ENCODE data around the gene AVEN.
"Not testable (repeated sequence)": the region's sequence is repeated elsewhere in the genome, so short reads cannot be mapped to it uniquely, and the experiment has no call there.

The AVEN gene, protein sequence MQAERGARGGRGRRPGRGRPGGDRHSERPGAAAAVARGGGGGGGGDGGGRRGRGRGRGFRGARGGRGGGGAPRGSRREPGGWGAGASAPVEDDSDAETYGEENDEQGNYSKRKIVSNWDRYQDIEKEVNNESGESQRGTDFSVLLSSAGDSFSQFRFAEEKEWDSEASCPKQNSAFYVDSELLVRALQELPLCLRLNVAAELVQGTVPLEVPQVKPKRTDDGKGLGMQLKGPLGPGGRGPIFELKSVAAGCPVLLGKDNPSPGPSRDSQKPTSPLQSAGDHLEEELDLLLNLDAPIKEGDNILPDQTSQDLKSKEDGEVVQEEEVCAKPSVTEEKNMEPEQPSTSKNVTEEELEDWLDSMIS

DNA sequence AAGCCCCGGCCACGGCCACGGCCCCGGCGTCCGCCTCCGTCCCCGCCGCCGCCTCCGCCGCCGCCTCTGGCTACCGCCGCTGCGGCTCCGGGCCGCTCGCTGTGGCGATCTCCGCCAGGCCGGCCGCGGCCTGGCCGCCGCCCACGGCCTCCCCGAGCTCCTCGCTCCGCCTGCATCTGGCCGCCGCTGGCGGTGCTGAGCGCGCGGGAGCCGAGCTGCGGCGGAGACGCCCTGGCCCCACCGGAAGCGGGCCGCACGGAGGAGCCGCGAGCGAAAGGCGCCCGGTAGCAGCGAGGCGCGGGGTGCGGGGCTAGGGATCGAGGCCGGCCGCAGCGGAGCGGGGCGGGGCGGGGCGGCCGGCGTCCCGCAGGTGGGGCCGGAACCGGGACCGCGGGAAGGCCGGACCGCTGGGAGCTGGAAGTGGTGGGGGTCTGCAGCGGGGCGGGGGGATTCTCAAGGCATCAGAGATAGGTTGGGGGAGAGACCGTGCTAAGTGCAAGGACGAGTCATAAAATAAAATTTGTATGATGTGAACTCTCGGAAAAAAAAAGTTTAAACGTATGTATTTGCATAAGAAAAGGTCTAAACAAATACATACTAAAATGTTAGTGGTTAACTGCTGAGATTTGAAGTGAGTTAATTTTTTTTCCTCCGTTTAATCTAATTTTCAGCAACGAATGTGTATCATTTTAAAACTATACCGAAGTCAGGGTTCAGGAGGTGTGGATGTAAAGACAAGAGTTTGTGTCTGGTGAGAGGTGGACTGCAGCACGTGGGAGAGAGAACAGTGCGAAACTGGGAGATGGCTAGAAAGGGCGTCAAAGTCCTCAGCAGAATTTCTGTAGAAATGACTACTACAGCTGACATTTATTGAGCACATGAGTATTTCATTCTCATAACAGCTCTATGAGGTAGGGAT, at the start of gene AVEN:
AVEN (minus strand) TSS at position 334 of the 919 bp plus-strand sequence; CDS start at position 176, 158 bp downstream.
- DNase-seq (ENCODE audit: low read depth, low spot score), result no peak

DNA sequence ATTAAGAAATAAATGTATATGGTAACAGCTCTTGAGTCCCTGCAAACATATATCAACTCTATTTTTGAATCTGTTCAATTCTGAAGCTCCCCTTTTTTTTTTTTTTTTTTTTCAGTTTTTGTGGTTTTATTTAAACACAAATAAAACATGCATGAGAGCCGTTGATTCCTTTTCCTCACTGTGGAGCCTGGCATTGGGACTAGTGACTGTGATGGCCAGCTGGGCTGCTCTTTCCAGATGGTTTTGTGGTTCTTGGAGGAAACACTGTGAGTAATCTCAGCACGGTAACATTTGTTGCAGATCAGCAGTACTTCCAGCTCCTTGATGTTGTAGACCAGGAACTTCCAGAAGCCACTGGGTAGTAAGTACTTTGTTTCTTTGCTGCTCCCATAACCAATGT, 46.7 kb upstream of the AVEN start:
- no peak for DNase-seq (ENCODE audit: low read depth, low spot score)

DNA sequence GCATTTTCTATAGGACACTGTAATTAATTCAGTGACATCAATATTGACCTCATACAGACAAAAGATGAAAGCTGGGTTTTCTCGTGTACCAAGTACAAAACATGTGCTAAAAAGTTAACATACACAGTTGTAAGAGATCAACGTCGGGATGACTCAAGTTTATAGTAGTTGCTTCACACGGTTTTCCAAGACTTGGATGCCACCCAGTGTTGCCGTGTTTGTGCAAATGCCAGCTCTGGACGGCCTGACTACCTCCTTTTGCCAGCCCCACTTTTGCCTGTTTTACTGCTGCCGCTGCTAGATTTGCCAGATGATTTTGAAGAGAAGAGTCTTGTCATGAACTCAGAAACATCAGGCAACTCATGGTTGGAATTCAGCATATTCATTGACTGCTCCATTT, 45.1 kb upstream of the AVEN start:
- no peak for DNase-seq (ENCODE audit: low read depth, low spot score)

DNA sequence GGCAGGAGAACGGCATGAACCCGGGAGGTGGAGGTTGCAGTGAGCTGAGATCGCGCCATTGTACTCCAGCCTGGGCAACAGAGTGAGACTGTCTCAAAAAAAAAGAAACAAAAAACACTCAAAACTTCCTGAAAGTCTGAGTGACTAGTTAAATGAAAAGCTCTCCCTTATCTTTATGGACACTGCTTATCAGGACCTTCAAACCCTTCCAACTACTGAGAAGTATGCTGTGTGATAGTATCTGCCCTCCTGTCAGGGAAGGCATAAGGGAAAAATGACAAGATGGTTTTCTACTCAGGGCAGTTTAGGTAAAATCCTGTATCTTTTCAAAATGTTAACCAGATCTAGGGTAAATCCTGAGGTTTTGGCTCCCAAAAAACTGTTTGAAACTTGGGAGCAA, 40.9 kb upstream of the AVEN start:
- DNase-seq (ENCODE audit: low read depth, low spot score), result no peak

DNA sequence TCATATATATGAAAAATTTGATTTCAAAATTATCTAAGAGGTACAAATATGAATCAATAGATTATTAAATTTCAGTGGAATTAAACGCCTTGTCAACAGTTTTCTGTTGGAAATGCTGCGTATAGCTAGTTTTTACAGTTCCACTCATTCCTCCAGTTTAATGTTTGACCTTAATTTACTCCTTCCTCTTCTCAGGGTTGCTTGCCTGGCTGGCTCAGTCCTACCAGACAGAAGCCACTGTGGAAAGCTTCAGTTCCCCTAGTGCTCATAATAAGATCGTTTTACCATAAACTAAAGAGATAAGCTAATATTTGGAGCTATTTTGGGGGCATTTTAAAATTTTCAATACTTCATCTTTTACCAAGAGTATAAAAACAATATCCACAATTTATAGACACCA, 39.9 kb upstream of the AVEN start:
- no peak for DNase-seq (ENCODE audit: low read depth, low spot score)

DNA sequence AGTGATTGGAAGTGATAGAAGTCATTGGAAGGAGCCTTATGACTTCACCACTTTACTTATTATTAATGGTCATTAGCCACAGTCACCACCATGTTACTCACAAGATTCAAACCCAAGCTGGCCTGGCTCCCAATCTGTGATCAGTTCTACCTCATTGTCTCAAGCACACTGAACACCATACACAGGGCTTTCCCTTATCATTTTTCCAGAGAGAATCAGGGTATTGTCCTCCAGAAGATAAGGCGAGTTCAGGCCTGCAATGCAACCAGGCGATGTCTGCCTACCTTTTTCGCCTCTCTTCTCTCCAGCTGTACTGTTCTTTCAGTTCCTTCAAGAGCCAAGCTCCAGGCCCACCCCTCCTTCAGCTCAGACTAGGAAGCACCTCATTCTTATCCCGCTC, 37.8 kb upstream of the AVEN start:
- DNase-seq (ENCODE audit: low read depth, low spot score), result no peak

DNA sequence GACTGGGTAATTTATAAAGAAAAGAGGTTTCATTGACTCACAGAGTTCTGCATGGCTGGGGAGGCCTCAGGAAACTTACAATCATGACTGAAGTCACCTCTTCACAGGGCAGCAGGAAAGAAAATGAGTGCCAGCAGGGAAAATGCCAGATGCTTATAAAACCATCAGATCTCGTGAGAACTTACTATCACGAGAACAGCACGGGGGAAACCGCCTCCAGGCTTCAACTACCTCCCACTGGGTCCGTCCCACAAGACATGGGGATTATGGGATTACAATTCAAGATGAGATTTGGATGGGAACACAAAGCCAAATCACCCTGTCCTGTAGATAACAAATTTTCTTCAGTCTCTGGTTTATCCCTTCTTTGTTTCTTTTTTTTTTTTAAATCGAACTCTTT, 31.0 kb upstream of the AVEN start:
- DNase-seq (ENCODE audit: low read depth, low spot score), result no peak

DNA sequence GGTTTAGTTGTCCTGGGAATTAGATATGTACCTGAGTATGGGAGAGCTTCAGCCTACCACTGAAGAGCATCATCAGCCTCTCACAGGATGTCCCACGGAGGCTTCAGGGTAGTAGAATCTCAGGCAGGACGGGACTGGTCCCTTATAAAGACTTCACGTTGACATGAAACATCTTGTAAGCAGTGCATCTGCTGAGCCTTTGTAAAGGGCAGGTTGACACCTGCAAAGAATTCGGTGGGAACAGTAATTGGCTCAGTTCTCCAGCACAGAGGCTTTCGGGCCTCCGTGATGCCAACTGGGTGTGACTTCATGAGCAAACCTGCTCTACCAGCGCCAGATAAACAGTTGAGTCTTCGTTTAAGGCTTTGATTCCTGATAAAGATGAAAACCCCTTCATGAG, 26.9 kb upstream of the AVEN start:
- DNase-seq (ENCODE audit: low read depth, low spot score), result no peak

DNA sequence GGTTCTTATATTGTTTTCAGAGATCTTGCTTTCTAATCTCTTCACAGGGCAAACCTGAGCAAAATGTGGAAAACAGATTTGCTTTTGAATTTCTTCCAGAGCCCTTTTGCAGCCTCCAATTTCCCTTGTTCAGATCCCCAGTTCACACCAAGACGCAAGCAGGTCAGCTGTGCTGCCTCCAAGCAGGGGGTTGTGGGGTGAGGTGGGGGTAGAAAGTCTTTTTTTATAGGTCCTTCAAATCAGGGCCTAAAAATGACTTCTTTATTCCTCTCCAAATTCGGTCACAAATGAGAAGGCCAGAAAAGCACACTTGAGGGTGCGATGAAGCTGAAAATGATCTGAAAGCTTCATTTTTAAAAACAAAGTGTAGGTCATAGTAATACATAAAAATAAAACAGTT, 26.3 kb upstream of the AVEN start:
- no peak for DNase-seq (ENCODE audit: low read depth, low spot score)

DNA sequence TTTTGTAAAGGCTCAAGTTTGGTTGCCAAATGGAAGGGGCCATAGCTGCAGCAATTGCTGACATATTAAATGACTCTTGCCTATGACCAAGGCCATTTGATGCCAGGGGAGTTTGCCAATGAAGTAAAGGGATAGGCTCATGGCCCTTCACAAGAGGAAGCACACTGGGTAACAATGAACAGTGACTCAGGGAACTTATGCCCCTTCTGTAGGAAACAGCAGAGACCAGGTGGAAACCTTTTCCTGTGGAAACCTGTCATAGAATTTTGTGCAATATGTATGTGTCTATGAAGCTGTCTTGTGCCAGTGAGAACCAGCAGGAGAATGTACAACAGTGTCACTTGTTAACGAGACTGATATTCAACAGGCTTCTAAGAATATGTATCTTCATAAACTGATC, 25.4 kb upstream of the AVEN start:
- no peak for DNase-seq (ENCODE audit: low read depth, low spot score)

DNA sequence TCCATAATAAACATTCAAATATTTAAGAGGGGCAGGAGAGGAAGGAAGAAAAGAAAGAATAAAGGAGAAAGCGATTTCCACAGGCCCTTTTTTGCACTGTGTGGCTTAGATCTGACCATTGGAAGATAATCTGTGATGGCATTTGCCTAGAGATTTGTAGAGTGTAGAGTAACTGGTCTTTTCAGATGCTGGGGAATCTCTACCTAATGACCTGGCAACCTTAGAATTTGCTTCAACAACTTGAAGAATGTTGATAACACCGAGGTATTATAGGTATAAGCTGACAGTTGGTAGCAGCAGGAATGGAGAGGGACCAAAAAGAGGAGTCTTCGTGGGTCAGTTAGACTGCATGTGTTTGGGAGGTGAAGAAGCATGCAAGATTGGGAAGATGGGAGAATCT, 20.9 kb upstream of the AVEN start:
- DNase-seq (ENCODE audit: low read depth, low spot score), result no peak

DNA sequence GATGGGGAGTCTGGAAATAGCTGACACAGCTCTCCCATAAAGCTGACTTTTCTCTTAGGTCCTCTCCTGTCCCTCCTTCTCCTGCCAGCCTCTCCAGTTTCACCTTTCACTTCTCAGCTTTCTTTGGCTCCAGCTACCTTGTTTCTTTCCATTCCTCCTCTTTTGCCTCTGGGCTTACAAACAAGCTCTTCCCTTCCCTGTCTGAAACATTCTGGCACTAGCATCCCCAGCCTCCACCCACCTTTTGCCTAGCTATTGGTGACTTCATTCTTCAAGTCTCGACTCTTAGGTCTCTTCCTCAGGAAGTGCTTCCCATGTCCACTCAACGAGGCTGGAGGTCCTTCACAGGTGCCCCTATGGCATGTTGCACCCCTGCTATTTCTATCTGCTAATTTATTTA, 20.5 kb upstream of the AVEN start:
- no peak for DNase-seq (ENCODE audit: low read depth, low spot score)

DNA sequence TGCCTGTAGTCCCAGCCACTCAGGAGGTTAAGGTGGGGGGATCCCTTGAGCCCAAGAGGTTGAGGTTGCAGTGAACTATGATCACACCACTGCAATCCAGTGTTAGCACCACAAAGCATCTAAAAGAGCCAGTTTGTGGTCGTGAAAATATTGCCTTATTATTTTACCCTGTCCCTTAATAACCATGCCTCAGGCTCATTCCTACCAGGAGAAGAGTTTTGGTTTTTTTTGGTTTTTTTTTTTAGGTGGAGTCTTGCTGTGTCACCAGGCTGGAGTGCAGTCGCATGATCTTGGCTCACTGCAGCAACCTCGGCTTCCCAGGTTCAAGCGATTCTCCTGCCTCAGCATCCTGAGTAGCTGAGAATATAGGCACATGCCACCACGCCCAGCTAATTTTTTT, 17.9 kb upstream of the AVEN start:
- DNase-seq (ENCODE audit: low read depth, low spot score), result no peak

DNA sequence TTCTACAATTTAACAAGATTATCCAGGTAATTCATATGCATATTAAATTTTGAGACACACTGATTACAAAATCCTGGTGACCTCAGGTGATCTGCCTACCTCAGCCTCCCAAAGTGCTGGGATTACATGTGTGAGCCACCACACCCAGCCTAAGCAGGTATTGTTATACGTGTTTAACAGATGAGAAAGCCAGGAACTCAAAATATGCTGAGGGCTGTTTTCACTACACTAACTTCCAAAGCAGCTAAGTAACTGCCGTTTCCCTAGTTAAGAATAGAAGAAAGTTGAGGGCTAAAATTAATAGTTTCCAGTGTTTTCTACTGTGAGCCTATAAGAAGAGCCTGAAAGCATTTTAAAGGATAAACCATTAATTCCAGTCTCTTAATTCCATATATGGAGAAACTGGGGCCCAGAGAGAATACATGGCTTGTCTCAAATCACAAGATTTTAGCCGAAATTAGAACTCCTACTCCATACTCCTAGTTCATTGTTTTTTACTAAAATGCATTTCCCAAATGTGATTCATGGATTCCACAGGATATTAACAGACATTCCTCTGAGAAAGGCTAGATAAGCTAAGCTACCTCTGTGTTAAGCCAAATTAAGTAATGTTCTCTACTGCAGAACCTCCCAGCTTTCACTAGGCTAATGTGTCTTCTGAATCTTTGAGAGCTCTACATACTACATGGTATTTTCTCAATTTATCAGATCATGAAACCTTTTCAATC, 17.0 kb upstream of the AVEN start:
- no peak for DNase-seq (ENCODE audit: low read depth, low spot score)

DNA sequence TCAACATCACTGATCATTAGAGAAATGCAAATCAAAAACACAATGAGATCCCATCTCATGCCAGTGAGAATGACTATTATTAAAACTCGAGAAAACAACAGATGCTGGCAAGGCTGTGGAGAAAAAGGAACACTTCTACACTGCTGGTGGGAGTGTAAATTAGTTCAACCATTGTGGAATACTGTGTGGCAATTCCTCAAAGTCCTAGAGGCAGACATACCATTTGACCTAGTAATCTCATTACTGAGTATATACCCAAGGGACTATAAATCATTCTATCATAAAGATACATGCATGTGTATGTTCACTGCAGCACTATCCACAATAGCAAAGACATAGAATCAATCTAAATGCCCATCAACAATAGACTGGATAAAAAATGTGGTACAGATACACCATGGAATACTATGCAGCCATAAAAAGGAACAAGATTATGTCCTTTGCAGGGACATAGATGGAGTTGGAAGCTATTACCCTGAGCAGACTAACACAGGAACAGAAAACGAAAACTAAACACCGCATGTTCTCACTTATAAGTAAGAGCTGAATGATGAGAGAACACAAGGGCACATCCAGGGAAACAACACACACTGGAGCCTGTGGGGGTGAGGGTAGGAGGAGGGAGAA, 15.2 kb upstream of the AVEN start:
- no peak for DNase-seq (ENCODE audit: low read depth, low spot score)

DNA sequence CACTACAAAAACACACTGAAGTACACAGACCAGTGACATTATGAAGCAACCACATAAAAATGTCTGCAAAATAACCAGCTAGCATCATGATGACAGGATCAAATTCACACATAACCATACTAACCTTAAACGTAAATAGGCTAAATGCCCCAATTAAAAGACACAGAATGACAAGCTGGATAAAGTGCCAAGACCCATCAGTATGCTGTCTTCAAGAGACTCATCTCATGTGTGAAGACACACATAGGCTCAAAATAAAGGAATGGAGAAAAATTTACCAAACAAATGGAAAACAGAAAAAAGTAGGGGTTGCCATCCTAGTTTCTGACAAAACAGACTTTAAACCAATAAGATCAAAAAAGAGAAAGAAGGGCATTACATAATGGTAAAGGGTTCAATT, 11.4 kb upstream of the AVEN start:
- not testable (repeated sequence) for DNase-seq (ENCODE audit: low read depth, low spot score)

DNA sequence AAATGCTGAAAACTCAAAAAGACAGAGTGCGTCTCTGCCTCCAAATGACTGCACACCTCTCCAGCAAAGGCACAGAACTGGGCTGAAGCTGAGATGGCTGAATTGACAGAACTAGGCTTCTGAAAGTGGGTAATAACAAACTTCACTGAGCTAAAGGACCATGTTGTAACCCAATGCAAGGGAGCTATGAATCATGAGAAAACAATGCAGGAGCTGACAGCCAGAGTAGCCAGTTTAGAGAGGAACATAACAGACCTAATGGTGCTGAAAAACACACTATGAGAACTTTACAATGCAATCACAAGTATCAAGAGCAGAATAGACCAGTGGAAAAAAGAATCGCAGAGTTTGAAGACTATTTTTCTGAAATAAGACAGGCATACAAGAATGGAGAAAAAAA, 10.1 kb upstream of the AVEN start:
- DNase-seq (ENCODE audit: low read depth, low spot score), result no peak

DNA sequence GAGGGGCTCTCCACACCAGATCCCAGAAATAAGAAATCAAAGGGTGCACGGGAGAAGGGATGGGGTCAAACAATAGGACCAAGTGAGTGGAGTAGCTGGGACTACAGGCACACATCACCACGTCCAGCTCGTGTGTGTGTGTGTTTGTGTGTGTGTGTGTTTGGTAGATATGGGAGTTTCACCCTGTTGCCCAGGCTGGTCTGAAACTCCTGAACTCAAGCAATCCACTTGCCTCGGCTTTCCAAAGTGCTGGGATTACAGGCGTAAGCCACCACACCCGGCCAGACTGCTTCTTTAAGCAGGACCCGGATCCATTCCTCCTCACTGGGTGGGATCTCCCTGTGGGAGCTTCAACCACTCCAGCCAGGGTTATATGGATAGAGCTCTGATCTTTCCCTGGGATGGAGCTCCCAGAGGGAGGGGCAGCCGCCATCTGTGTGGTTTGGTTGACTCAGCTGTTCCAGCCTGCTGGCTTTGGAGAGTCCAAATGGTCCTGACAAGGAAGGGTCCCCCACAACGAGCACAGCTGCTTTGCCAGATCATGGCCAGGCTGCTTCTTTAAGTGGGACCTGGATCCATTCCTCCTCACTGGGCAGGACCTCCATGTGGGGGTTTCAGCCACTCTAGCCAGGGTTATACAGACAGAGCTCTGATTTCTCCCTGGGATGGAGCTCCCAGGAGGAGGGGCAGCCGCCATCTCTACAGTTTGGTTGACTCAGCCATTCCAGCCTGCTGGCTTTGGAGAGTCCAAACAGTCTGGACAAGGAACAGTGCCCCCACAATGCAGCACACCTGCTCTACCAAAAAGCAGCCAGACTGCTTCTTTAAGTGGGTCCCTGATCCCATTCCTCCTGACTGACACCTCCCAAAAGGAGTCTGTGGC, 9.1 kb upstream of the AVEN start:
- no peak for DNase-seq (ENCODE audit: low read depth, low spot score)

DNA sequence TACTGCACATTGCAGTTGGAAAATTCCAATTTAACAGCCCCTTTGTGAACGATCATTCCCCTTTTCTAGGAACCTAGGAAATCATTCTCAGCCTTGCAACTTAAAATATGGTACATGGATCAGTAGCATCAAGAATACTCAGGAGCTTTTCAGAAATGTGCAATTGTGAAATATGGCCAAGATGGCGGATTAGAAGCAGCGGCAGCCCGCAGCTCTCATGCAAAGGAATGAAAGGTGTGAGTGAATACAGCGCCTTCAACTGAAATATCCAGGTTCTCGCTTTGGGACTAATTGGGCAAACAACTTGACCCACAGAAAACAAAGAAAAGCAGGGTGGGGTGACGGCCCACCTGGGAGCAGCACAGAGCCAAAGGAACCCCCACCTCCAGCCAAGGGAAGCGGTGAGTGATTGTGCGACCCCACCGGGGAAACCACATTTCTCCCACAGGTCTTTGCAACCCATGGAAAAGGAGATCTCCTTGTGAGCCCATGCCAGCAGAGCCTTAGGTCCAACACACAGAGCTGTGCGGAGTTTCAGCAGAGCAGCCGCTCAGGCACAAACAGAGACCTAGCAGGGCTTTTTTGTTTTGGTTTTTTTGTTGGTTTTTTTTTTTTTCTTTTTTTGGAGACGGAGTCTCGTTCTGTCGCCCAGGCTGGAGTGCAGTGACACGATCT, 7.6 kb upstream of the AVEN start:
- DNase-seq (ENCODE audit: low read depth, low spot score), result no peak

DNA sequence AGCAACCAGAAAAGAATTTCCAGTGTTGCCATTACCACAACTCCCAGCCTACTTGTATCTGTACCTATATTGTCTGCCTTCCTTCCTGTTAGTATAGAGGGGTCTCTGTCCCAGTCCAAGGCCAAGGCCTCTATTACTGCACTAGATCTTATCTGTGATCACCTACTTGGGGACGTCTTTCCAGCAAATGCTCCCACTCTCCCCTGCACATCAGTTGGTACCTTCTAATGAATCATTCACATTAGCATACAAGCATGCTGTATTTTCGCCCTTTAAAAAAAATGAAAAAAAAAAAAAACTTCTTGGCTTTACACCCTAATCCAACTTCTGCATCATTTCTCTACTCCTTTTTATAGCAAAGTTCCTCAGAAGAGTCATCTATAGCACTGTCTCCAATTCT, 4.8 kb upstream of the AVEN start:
- no peak for DNase-seq (ENCODE audit: low read depth, low spot score)

Data from iPS DF 19.7 (cell line).